Fibroblast of mammary gland (primary cell): ENCODE measurements around the gene CRAMP1.

Experiments used
- DNase-seq: peaks from one replicate; pipeline ENCODE4 v3.0.0-alpha.2; 2010; ENCODE audit warnings: low read depth
- H3K4me3 ChIP-seq: 2 replicates; pipeline ENCODE4 v1.5.1; 2011; ENCODE audit warnings: low read depth, mild to moderate bottlenecking, low read length, moderate library complexity; ENCODE audit not compliant: control insufficient read depth
- TF ChIP-seq, protein P1 (sequence below): conservative IDR thresholded peaks from 2 replicates; pipeline ENCODE4 v1.5.1; 2011; ENCODE audit warnings: low read depth, low read length, inconsistent platforms; ENCODE audit not compliant: control insufficient read depth, insufficient read depth

CRAMP1 gene

DNA sequence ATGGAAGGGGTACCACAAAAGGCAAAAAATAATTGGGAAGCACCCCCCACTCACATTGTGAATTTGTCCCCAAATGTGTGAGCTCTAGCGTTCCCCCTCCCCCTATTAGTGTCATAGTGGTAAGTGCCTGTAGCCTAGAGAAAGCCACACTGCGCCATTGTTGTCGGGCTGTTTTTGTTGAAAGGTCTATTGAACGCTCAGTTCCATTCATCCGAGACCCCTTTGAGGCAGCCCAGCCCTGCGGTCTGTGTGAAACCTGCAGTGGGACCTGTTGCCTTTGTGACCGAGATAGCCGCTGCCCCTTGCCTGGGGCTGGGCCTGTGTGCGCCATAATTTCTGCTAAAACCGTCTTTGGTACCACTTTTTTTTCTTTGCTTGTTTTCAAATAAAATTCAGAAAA, 68.9 kb downstream of the CRAMP1 start:
- TF ChIP-seq, protein P1, sequence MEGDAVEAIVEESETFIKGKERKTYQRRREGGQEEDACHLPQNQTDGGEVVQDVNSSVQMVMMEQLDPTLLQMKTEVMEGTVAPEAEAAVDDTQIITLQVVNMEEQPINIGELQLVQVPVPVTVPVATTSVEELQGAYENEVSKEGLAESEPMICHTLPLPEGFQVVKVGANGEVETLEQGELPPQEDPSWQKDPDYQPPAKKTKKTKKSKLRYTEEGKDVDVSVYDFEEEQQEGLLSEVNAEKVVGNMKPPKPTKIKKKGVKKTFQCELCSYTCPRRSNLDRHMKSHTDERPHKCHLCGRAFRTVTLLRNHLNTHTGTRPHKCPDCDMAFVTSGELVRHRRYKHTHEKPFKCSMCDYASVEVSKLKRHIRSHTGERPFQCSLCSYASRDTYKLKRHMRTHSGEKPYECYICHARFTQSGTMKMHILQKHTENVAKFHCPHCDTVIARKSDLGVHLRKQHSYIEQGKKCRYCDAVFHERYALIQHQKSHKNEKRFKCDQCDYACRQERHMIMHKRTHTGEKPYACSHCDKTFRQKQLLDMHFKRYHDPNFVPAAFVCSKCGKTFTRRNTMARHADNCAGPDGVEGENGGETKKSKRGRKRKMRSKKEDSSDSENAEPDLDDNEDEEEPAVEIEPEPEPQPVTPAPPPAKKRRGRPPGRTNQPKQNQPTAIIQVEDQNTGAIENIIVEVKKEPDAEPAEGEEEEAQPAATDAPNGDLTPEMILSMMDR: no peak
- DNase-seq: no peak
- no peak overlapping the region for H3K4me3 ChIP-seq

DNA sequence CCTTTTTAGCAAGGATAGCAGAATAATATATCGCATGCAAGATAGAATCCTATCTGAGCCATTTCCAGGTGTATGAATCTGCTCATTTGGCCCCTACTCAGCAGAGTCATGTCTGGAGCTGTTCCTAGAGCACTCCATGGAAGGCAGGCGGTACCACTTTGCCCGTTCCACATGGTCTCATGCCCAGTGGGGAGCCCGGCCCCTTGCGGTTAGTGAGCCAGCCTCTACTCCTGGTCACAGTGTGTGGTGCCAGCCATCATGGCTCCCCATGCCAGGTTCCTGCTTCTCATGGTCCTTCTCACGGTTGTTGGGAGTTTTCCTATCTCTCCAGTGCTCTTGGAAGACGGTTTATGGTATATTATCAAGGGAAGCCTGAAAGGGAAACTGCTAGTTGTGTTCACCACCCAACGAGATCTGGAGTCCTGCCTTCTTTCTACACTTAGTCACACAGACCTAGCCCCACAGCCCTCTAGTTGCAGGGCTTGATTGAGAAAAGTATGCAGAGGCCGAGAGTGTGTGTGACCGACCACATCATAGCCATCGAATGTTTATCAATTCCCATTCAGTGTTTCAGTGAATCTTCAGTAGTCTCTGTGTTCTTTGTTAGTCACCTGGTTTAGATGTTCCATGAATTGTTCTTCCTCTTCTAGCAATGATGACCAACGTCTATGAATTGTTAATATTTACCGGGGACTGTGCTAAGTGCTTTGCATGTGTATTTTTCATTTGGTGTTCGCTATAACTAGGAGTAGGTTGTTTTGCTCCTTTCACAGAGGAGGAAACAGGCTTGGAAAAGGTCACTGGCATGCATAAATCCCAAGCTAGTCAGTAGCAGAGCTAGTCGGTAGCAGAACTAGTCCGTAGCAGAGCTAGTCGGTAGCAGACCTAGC, 75.5 kb downstream of the CRAMP1 start:
- TF ChIP-seq, protein P1: no peak
- H3K4me3 ChIP-seq: no peak overlapping the region
- DNase-seq: no peak

DNA sequence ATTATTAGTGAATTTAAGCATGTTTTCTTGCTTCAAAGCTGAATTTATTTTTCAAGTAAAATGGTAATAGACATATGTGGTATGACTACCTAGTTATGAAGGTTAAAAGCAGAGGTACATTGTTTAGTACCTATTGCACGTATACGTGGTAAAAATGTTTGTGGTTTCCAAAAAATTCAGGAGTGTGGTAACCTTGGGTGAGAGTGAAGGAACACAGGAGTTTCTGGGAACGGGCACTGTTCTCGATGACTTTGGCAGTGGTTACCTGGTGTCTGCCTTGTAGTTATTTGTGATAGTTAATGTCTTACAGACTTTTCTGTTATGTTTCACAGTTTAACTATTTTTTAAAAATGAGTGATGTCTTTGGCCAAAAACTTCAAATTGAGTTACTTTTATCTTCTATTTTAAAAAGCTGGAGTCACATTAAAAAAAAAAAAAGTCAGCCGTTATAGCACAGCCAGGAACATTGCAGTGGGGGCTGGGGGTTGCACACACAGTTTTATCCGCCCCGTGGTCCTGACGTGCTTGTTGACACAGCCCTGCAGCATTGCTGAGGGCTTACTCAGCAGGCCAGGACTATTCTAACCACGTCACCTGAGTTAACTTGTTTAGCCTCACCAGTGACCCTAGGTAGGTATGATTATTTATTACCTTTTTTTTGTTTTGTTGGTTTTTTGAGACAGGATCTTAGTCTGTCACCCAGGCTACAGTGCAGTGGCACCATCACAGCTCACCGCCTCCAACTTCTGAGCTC, 76.8 kb downstream of the CRAMP1 start:
- no peak overlapping the region for H3K4me3 ChIP-seq
- TF ChIP-seq, protein P1: no peak
- DNase-seq: peak; percentile 58

DNA sequence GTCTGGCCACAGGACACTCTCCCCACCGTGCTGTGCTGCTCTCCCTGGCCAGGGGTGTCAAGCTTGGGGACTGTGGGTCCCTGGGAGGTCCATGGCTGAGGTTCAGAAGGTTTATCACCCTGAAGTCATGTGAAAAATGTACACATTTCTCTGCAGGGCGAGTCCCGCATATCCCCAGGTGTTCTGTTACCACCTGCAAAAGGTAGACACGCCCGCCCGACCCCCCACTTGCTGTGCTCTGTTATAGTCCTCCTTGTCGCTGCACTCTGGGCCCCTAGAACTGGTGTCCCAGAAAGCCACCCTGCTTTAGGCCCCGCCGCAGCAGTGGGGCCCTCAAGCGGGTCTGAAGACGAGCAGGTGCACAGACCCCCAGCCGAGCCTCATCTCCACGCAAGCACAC, 77.7 kb downstream of the CRAMP1 start:
- no peak overlapping the region for H3K4me3 ChIP-seq
- TF ChIP-seq, protein P1: no peak

DNA sequence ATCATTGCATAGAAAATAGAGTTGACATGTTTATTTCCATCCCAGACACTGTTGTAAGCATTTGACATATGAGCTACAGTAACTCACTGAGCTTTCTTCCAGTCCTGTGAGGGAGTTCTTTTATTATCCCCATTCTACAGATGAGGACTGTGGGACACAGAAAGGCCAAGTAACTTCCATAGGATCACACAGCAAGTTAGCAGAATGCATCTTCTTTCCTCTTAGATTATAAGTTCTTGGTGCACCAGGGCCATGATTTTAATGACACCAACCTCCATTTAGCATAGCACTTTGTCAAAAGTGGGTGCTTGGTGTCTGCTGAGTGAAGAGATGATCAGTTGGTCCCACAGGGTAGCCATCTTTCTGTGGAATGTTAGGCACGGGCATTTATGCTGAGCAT, 78.7 kb downstream of the CRAMP1 start:
- DNase-seq: no peak
- TF ChIP-seq, protein P1: no peak
- H3K4me3 ChIP-seq: no peak overlapping the region

More for the DNA sequence above, 77.7 kb downstream of the CRAMP1 start:
- DNase-seq: no peak

DNA sequence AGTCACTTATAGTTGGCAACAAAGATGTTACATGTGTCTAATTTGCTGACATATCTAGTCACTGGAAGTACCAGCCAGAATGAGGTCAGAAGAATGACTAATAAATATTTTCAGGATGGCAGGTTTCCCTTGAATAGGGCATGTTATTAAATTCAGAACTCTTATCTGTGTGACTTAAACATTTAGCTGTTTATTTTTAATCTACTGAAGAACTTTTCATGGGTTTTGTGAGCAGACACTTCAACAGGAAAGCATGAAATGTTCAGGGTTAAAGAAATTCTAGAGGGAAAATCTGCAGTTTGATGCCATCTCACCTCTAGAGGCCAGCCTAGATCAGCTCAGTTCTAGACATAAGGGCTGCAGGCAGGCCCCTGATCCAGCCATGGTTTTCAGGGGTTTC, 79.1 kb downstream of the CRAMP1 start:
- TF ChIP-seq, protein P1: peak; percentile 36
- DNase-seq: peak; percentile 65
- H3K4me3 ChIP-seq: no peak overlapping the region
